ENCODE data around the gene TUBA8. TPM values are rescaled to one million over a fixed set of nuclear protein-coding genes. Genes with fewer than 3 reads are reported as not detected.

TUBA8 gene
- total and polyA plus RNA-seq, 2 donors (not counting 3 experiments of a cell fraction or from before 2014, with no cell fraction given): 6.9 to 8.9 TPM

DNA sequence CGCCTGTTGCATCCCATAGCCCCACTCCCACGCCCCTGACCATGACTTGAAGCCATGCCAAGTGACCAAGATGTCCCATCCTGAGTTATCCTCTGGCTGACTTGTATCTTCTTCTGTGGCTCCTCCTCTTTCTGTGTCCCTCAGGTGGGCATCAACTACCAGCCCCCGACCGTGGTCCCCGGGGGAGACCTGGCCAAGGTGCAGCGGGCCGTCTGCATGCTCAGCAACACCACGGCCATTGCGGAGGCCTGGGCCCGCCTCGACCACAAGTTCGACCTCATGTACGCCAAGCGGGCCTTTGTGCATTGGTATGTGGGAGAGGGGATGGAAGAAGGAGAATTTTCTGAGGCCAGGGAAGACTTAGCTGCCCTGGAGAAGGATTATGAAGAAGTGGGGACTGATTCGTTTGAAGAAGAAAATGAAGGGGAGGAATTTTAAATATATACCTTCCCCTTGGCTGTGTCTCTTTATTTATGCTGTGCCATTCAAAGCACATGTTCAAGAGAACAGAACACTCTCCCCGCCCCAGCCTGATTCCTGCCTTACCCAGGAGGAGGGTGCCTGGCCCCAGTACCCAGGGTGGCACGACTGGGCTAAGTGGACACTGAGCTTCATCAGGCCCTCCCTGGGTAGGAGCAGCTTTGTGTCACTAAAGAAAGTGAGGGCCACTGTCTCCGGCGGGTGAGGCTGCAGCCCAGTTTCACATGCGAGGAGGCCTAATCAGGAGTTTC lies 20.3 kb downstream of the TUBA8 start:
- DNase-seq (ENCODE audit: low read depth, low spot score) (no peak), FAIRE-seq (no peak)
- Histone ChIP-seq H3K79me2 (ENCODE audit: control insufficient read depth, insufficient read depth, low read length) (no peaks in the 10 kb centered on the region), H2AFZ (ENCODE audit: low read depth, low read length) (no peak overlapping the region), H3K4me2 (ENCODE audit: insufficient read depth, low read length) (no peak overlapping the region), H3K9ac (replicated peaks; ENCODE audit: extremely low read depth, insufficient read depth, low read length) (no peak overlapping the region), H3K9me3 (replicated peaks; ENCODE audit: control insufficient read depth, insufficient read depth, low read length) (no peaks in the 10 kb centered on the region), H3K27ac (ENCODE audit: insufficient read depth, low read depth, low read length) (no peak overlapping the region), H3K9me1 (replicated peaks; ENCODE audit: control insufficient read depth, extremely low read depth, insufficient read depth, low read length) (no peaks in the 10 kb centered on the region), H3K36me3 (ENCODE audit: control insufficient read depth in 2 of 2, extremely low read depth in 1 of 2, insufficient read depth in 2 of 2, low read length in 2 of 2) (no peaks in the 10 kb centered on the region), H3K4me1 (ENCODE audit: control insufficient read depth, extremely low read depth, insufficient read depth, low read length) (no peaks in the 10 kb centered on the region), H3K27me3 (ENCODE audit: control insufficient read depth in 2 of 2, insufficient read depth in 2 of 2, low read length in 2 of 2) (no peaks in the 10 kb centered on the region), H3K4me3 (replicated peaks in 1 of 3; ENCODE audit: insufficient read depth in 1 of 3, low read depth in 1 of 3, low read length in 3 of 3) (no peak overlapping the region), H4K20me1 (replicated peaks; ENCODE audit: control insufficient read depth, extremely low read depth, insufficient read depth, low read length) (no peaks in the 10 kb centered on the region)
- intact Hi-C loops (cut with micrococcal nuclease) (no loop called here), dilution Hi-C loops (cut with MboI; ENCODE audit: extremely low pct_ligation_motif_present, low sequenced_read_pairs) (no loop called here)
- BruUV-seq (replicated peaks): no TSS peak
- POLR2A ChIA-PET: no interaction called here
- CTCF ChIA-PET: interaction anchor here (0.6 to 0.8 kb wide), 2 partner anchors 11 to 1380 kb away, joined by 3 read pairs; no protein-coding TSS in a partner anchor
- TF ChIP-seq JUN (IDR thresholded peaks at IDR 0.05; ENCODE audit: borderline replicate concordance, insufficient read depth, insufficient read length, low read depth) (no peak), EZH2 (IDR thresholded peaks at IDR 0.05; ENCODE audit: borderline replicate concordance, low read depth, low read length, severe bottlenecking) (no peak), CTCF (IDR thresholded peaks at IDR 0.05; ENCODE audit: extremely low read depth in 1 of 2, insufficient read depth in 1 of 2, low read depth in 1 of 2, low read length in 2 of 2) (no peak)

- H3K27me3 ChIP-seq (ENCODE audit: control insufficient read depth in 2 of 2, insufficient read depth in 2 of 2, low read length in 2 of 2): no peaks in the 10 kb centered on the region
- no peaks in the 10 kb centered on the region for H3K79me2 ChIP-seq (ENCODE audit: control insufficient read depth, insufficient read depth, low read length)
- H3K4me2 ChIP-seq (ENCODE audit: insufficient read depth, low read length): no peak overlapping the region
- dilution Hi-C loops (cut with MboI; ENCODE audit: extremely low pct_ligation_motif_present, low sequenced_read_pairs): no loop called here
- H3K9me3 ChIP-seq (replicated peaks; ENCODE audit: control insufficient read depth, insufficient read depth, low read length): no peaks in the 10 kb centered on the region
- DNase-seq (ENCODE audit: low read depth, low spot score) (no peak), FAIRE-seq (no peak)
- ChIA-PET POLR2A (interaction anchor here (0.7 kb wide), 1 partner anchor 55 kb away, joined by 3 read pairs; the partner anchor contains the start of gene PEX26), CTCF (interaction anchor here (0.6 kb wide), 1 partner anchor 17 kb away, joined by 5 read pairs; the partner anchor contains the start of gene USP18)
- intact Hi-C loops (cut with micrococcal nuclease): no loop called here
- no peak overlapping the region for H3K27ac ChIP-seq (ENCODE audit: insufficient read depth, low read depth, low read length)
- no peaks in the 10 kb centered on the region for H3K36me3 ChIP-seq (ENCODE audit: control insufficient read depth in 2 of 2, extremely low read depth in 1 of 2, insufficient read depth in 2 of 2, low read length in 2 of 2)
- no peak overlapping the region for H2AFZ ChIP-seq (ENCODE audit: low read depth, low read length)
- peaks cover 1% of the 10 kb centered on the region for H3K4me1 ChIP-seq (ENCODE audit: control insufficient read depth, extremely low read depth, insufficient read depth, low read length)
- H3K9me1 ChIP-seq (replicated peaks; ENCODE audit: control insufficient read depth, extremely low read depth, insufficient read depth, low read length): no peaks in the 10 kb centered on the region
- no peak overlapping the region for H3K9ac ChIP-seq (replicated peaks; ENCODE audit: extremely low read depth, insufficient read depth, low read length)
- BruUV-seq (replicated peaks): no TSS peak
- TF ChIP-seq JUN (IDR thresholded peaks at IDR 0.05; ENCODE audit: borderline replicate concordance, insufficient read depth, insufficient read length, low read depth): no peak
- no peak for TF ChIP-seq FOS (IDR thresholded peaks at IDR 0.05; ENCODE audit: borderline replicate concordance, insufficient read depth, low read length)
- no peak for TF ChIP-seq POLR2A (IDR thresholded peaks at IDR 0.05; ENCODE audit: low read depth, low read length)
- TF ChIP-seq EZH2 (IDR thresholded peaks at IDR 0.05; ENCODE audit: borderline replicate concordance, low read depth, low read length, severe bottlenecking): no peak
- TF ChIP-seq MYC (IDR thresholded peaks at IDR 0.05; ENCODE audit: low read depth, low read length): no peak
- H3K4me3 ChIP-seq (replicated peaks in 1 of 3; ENCODE audit: insufficient read depth in 1 of 3, low read depth in 1 of 3, low read length in 3 of 3): no peak overlapping the region
- no peaks in the 10 kb centered on the region for H4K20me1 ChIP-seq (replicated peaks; ENCODE audit: control insufficient read depth, extremely low read depth, insufficient read depth, low read length)
Observed at GRCh38 chr22:18133452-18133851, 22.8 kb downstream of the TUBA8 start.
